Tongue (tissue), 2 donors: ENCODE results near the gene HSPA5. TPM values are rescaled to one million over a fixed set of nuclear protein-coding genes. Genes with fewer than 3 reads are reported as not detected.
"Not testable (repeated sequence)": the region's sequence is repeated elsewhere in the genome, so short reads cannot be mapped to it uniquely, and the experiment has no call there.

Experiments
- DNase-seq: peaks from one replicate; pipeline ENCODE4 v3.0.0-alpha.2; 2015
- total RNA-seq: library from RNA; depleted of rRNA; stranded (reverse); fragments of >200 nt; gene quantifications from one replicate; pipeline ENCODE4 v1.2.3, GENCODE V29; 2014

Gene HSPA5
- total RNA-seq, 1 donor from 2014 or later = 122 TPM

DNA sequence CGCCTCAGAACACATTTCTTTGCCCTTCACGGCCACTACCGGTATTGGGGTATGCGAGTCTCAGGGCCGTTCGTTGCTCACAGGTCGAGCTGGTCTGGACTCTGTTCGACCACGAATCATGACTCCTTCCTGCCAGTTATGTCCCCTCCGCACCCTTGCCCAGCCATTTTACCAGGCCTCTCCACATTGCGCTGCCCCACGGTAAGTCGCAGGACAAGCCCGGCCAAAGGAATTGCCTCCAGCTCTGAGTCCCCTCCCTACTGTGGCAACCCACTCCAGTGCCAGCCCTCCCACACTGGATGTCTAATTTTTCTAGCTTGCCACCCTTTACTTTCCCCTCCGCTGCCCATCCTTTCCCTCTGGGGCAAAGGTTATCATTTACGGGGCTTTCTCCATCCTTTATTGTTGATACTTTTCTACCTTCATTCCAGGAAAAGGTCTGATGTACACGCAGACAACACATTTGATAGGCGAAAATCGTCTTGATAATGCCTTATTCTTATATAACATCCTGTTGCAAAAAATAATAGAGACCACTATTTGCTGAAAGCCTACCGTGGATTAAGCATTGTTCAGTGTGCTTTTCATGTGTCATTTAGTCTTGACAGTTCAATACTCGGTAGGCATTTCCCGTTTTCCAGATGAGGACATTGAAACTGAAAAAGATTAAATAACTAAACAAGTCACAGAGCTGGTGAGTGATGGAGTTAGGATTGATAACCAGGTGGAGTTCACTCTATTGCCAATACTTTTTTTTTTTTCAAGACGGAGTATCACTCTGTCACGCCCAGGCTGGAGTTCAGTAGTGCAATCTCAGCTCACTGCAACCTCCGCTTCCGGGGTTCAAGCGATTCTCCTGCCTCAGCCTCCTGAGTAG is 958 bp upstream of the HSPA5 start:
- no peak for DNase-seq

DNA sequence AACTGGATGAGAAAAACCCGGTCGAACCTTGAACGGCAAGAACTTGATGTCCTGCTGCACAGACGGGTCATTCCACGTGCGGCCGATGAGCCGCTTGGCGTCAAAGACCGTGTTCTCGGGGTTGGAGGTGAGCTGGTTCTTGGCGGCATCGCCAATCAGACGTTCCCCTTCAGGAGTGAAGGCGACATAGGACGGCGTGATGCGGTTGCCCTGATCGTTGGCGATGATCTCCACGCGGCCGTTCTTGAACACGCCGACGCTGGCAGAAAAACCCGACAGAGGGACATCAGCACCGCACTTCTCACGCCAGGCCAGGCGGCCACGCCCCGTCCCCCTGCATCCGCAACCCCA is 519 bp downstream of the HSPA5 start:
- DNase-seq = no peak

- DNase-seq = no peak
Measured at GRCh38 chr9:125239631-125240597, 1.2 kb downstream of the HSPA5 start.

DNA sequence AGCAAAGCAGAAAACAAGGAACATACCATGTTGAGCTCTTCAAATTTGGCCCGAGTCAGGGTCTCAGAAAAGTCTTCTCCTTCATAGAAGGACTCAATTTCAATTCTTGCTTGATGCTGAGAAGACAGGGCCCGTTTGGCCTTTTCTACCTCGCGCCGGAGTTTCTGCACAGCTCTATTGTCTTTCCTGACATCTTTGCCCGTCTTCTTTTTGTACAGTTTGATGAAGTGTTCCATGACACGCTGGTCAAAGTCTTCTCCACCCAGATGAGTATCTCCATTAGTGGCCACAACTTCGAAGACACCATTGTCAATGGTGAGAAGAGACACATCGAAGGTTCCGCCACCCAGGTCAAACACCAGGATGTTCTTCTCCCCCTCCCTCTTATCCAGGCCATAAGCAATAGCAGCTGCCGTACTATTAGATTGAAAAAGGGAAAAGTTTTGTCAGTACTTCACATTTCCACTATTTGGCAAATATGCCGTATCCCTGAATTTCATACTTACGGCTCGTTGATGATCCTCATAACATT is 2.2 kb downstream of the HSPA5 start:
- DNase-seq = no peak

GRCh38 chr9:125238127-125238914 is 2.8 kb downstream of the HSPA5 start:
- DNase-seq = no peak

- not testable (repeated sequence) for DNase-seq
Measured at GRCh38 chr9:125236520-125237159, 4.5 kb downstream of the HSPA5 start.

DNA sequence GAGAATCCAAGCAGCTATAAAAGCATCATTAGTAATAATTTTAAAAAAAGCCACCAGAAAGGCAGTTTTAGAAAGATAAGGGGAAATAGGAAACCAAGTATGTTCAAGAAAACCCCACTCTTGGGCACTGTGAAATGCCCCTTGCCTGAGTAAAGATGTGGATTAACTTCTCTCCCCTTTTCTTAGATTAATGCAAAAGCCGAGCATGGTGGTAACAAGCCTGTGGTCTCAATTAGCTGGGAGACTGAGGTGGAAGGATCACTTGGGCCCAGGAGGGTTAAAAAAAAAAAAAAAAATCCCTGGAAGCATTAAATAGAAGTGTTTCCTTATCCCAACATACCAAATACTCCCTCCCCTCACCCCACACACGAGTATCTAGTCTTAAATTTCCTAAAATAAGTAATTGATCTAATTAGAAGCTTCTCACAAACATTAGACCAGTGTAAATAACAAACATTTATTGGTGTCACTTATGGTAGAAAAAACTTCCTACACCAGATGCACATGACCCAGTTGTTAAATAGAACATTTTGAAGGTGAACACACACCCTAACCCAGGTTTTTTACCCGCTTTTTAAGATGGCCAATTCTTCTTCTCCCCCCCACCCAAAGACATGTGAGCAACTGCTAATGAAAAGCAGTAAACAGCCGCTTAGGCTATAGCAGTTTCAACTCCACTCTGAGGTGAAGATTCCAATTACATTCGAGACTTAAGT is 5.2 kb downstream of the HSPA5 start:
- no peak for DNase-seq

DNA sequence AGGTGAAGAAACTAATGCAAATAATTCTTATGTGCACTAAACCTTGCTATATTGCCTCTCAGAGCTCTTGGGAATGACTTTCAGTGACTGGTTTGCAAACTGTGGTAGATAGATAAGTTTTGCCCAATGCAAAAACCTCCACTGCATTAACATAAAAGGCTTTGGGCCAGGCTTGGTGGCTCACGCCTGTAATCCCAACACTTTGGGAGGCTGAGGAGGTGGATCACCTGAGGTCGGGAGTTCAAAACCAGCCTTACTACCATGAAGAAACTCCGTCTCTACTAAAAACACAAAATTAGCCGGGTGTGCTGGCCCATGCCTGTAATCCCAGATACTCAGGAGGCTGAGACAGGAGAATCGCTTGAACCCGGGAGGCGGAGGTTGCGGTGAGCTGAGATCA is 7.0 kb downstream of the HSPA5 start:
- DNase-seq = not testable (repeated sequence)

- DNase-seq = no peak
Measured at GRCh38 chr9:125233678-125234077, 7.5 kb downstream of the HSPA5 start.

DNA sequence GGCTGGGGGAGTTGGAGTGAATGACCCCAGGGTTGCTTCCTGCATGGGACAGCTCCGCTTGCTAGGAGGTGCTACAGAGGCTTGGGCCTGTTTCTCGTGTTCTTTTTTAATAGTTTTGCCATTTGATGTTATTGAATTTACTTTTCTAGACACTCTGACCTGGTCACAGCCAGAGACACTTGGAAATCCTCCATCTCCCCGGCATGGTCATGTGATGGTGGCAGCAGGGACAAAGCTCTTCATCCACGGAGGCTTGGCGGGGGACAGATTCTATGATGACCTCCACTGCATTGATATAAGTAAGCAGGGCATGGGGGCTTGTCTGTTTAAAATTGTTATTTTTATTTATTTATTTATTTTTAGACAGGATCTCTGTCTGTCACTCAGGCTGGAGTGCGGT is 13.4 kb downstream of the HSPA5 start:
- no peak for DNase-seq

GRCh38 chr9:125224858-125225257 is 16.3 kb downstream of the HSPA5 start:
- not testable (repeated sequence) for DNase-seq

DNA sequence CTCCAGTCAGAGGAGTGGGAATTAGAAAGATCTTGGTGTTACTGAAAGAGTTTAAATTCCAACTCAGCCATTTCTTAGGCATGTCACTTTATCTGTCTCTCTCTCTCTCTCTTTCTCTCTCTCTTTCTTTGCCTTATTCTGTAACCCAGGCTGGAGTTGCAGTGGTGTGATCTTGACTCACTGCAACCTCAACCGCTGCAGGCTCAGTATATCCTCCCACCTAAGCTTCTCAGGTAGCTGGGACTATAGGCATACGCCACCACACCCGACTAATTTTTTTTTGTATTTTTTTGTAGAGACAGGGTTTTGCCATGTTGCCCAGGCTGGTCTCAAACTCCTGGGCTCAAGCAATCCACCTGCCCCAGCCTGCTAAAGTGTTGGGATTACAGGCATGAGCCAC is 22.5 kb downstream of the HSPA5 start:
- no peak for DNase-seq

GRCh38 chr9:125214186-125214585 is 27.0 kb downstream of the HSPA5 start:
- DNase-seq = no peak

DNA sequence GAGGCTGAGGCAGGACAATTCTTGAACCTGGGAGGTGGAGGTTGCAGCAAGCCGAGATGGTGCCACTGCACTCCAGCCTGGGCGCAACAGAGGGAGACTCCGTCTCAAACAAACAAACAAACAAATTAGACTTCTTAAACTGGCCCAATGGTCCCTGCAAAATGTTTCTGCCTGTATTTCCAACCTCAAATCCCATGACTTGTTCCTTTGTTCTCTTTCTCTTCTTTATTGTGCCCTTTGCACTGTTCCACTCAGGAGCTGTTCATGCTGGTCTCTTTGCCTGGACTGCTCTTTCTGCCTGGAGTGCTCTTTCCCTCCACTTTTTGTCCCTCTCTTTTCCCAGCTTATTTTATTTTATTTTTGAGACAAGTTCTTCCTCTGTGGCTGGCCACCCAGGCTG is 36.7 kb downstream of the HSPA5 start:
- no peak for DNase-seq

DNA sequence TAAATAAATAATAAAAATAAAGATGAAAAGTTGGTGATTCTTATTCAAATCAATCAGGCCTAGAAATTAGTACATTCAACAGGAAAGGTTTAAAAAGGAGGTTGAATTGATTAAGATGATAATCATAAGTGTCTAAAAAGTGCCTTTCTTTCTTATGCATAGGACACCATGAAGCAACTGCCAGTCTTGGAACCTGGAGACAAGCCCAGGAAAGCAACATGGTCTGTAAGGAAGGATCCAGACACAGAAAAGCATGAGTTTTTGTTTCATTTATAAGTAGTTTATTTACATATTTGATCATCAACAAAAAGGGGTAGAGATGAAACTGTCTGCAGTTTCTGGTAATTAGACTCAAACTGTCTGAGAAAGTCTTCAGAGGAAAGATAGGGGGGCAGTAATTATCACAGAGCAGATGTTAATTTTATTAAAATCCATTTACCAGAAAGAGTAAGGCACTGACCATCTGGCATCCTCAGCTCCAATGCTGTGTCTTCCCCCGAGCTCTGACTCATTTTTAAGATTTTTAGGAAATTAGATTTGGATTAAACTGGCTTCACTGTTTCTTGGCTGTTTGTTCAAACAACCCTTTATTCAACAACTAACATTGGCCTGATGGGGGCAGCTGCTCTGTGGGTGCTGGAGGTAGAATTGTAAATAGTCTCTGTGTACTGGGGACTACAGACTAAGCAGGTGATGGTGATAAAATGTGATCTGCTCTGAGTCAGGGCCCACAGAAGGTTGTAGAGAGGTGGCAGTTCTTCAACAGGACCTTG is 38.1 kb downstream of the HSPA5 start:
- DNase-seq = no peak

DNA sequence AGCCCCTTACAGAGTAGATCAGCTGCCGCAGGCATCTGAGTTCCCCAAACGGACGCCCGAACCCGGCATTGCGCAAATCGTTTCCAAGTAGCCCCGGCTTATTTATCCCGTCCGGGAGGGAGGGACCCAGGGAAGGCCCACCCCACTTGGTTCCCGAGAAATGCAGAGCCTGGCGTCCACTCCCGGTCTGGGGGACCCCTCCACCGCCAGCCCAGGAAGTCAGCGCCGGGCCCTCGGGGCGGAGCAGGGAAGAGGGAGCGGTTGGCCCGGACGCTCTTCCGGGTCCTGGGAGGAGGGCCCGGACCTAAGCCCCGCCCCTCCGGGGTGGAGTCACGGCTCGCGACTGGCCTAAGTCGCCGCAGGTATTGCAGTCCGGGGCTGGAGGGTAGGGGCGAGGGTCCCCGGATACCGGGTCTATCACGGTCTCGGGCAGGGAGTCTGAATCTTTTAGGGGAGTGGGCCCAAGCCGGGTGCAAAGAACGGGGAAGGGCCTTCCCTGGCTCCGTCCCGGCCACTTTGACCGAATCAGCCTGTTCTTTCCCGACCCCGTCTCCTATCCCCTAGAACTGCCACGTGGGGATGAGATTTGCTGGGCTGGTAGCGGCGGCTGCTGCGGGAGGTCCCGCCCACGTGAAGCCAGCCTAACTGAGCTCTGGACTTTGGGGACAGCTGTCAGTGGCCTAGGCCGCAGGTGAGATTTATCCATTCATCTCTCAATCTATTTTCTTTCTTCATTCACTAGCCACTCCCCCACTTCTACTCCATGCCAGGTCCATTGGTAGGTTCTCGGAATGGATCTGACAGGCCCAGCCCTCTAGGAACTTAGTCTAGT is 40.7 kb downstream of the HSPA5 start, which contains the start of gene RABEPK:
Gene RABEPK, plus strand, starts transcription at position 327 of the 832 bp plus-strand sequence. CDS start 2,472 bp downstream, outside the sequence.
- peak; percentile 97 for DNase-seq

DNA sequence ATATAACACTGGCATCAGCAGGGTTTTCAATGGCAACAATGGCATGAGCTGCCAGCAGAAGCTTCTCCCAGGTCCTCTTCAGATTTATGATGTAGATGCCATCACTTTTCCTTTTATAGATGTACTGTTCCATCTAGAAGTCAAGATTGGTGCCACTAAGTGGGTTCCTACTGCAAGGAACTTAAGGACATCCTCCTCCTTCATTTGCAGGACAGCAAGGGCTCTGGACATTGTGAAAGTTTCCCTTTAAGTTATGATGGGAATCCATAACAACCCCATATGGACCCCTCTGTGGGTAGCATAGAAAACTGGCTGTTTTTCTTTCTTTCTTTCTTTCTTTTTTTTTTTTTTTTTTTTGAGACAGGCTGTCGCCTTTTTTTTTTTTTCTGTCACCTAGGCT is 45.6 kb downstream of the HSPA5 start:
- DNase-seq = not testable (repeated sequence)

DNA sequence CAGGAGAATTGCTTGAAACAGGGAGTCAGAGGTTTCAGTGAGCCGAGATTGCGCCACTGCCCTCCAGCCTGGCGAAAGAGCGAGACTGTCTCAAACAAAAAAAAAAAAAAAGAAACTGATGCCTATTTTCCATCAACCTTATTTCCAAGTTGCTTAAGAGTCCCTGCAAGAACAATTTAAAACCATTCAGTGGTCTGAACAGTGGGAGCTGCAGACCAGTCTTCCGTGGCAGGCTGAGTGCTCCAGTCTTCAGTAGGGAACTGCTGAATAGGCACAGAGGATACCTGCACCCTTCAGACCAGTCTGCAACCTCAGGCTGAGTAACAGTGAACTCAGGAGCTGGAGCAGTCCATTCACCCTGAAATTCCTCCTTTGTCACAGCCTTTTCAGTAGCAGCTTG is 46.7 kb downstream of the HSPA5 start:
- DNase-seq = not testable (repeated sequence)

DNA sequence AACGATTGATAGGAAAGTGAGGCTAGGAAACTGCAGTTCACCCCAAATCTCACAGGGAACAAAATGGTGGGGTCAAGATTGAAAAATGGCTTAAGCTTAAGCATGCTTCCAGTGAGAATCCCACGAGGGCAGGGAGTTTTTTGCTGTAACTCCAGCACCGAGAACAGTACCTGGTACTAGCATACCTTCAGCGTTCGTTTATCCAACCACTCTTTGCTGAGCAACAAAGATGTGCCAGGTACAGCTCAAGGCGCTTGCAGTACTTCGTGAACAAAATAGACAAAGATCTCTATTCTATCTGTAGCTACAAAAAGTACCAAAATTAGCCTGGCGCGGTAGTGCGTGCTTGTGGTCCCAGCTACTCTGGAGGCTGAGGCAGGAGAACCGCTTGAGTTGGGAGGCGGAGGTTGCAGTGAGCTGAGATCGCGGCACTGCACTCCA is 50.8 kb downstream of the HSPA5 start:
- no peak for DNase-seq
